Endothelial cell of umbilical vein (primary cell): Measurements from ENCODE around the gene ZNF385C. TPM values are rescaled to one million over a fixed set of nuclear protein-coding genes. Genes with fewer than 3 reads are reported as not detected.

Source experiments
- BruUV-seq: library from RNA; stranded (reverse); fragments of 400-500 nt; replicated peaks from 2 replicates; lab custom pipeline; 2021; lab: Mats Ljungman, UMichigan
- CTCF ChIA-PET: fragments of 300-600, 350-600 bp; sonication (Branson Sonifier 250); formaldehyde crosslinking; loops from one replicate; lab custom pipeline; 2021; ENCODE audit warnings: antibody characterized with exemption, inconsistent platforms; lab: Charles Lee
- POLR2A ChIA-PET: fragments of 300-600, 350-600 bp; sonication (Branson Sonifier 250); formaldehyde crosslinking; loops from one replicate; lab custom pipeline; 2021; ENCODE audit warnings: antibody characterized with exemption, inconsistent platforms; lab: Charles Lee
- DNase-seq: peaks from one replicate; pipeline ENCODE4 v3.0.0-alpha.2; 2011; ENCODE audit warnings: low read depth, low spot score
- FAIRE-seq: peaks from 2 replicates; lab custom pipeline; 2011; peaks lifted over from hg19 to GRCh38; lab: Jason Lieb, UNC
- H2AFZ ChIP-seq: 2 replicates; pipeline ENCODE4 v1.6.0; 2012; ENCODE audit warnings: low read depth, low read length, control low read depth, inconsistent platforms
- H3K27ac ChIP-seq: 2 replicates; pipeline ENCODE4 v1.5.1; 2011; ENCODE audit warnings: low read depth, mild to moderate bottlenecking, control low read depth, low read length, moderate library complexity; ENCODE audit not compliant: insufficient read depth
- H3K27me3 ChIP-seq, 2 experiments: 2 replicates each; pipeline versions ENCODE4 v1.6.0 to v1.6.1; 2011; ENCODE audit warnings: low read length in 2 of 2, mixed read lengths in 1 of 2; ENCODE audit not compliant: control insufficient read depth in 2 of 2, insufficient read depth in 2 of 2
- H3K36me3 ChIP-seq, 2 experiments: 2 replicates in 1 of 2; 3 replicates in 1 of 2; pipeline ENCODE4 v1.5.1; 2011; ENCODE audit warnings: low read length in 2 of 2, mild to moderate bottlenecking in 1 of 2, moderate library complexity in 1 of 2; ENCODE audit not compliant: control insufficient read depth in 2 of 2, insufficient read depth in 2 of 2; ENCODE audit errors: extremely low read depth in 1 of 2
- H3K4me1 ChIP-seq: 3 replicates; pipeline ENCODE4 v1.5.1; 2011; ENCODE audit warnings: mild to moderate bottlenecking, low read length; ENCODE audit not compliant: control insufficient read depth, insufficient read depth; ENCODE audit errors: extremely low read depth
- H3K4me2 ChIP-seq: 2 replicates; pipeline ENCODE4 v1.6.1; 2011; ENCODE audit warnings: low read length, control low read depth, mixed read lengths; ENCODE audit not compliant: insufficient read depth
- H3K4me3 ChIP-seq, 3 experiments: fragments of 200-600 bp in 1 of 3; sonication (generic), shearing (Covaris generic) in 1 of 3; replicated peaks in 1 of 3; 2 replicates each; pipeline ENCODE4 v1.5.1; 2011 to 2016; ENCODE audit warnings: control low read depth in 3 of 3, low read length in 3 of 3, mild to moderate bottlenecking in 2 of 3, inconsistent platforms in 1 of 3, low read depth in 1 of 3, moderate library complexity in 1 of 3; ENCODE audit not compliant: insufficient read depth in 1 of 3
- H3K79me2 ChIP-seq: 2 replicates; pipeline ENCODE4 v1.6.0; 2012; ENCODE audit warnings: low read length, inconsistent platforms; ENCODE audit not compliant: control insufficient read depth, insufficient read depth
- H3K9ac ChIP-seq: replicated peaks from 2 replicates; pipeline ENCODE3; 2011; ENCODE audit warnings: low read length, control low read depth; ENCODE audit not compliant: insufficient read depth; ENCODE audit errors: extremely low read depth
- H3K9me1 ChIP-seq: replicated peaks from 3 replicates; pipeline ENCODE4 v1.6.0; 2011; ENCODE audit warnings: mild to moderate bottlenecking, low read length; ENCODE audit not compliant: control insufficient read depth, insufficient read depth; ENCODE audit errors: extremely low read depth
- H3K9me3 ChIP-seq: replicated peaks from 2 replicates; pipeline ENCODE4 v1.5.1; 2012; ENCODE audit warnings: low read length, inconsistent platforms; ENCODE audit not compliant: control insufficient read depth, insufficient read depth
- H4K20me1 ChIP-seq: replicated peaks from 2 replicates; pipeline ENCODE3; 2011; ENCODE audit warnings: mild to moderate bottlenecking, low read length; ENCODE audit not compliant: control insufficient read depth, insufficient read depth; ENCODE audit errors: extremely low read depth
- EZH2 ChIP-seq: IDR thresholded peaks from 2 replicates; pipeline ENCODE4 v1.6.1; 2012; ENCODE audit warnings: borderline replicate concordance, low read depth, mild to moderate bottlenecking, moderate library complexity, low read length, inconsistent platforms; ENCODE audit not compliant: severe bottlenecking
- FOS ChIP-seq: IDR thresholded peaks from 2 replicates; pipeline ENCODE4 v1.6.1; 2011; ENCODE audit warnings: mild to moderate bottlenecking, low read length, moderate library complexity, borderline replicate concordance; ENCODE audit not compliant: insufficient read depth
- GATA2 ChIP-seq: IDR thresholded peaks from 2 replicates; pipeline ENCODE4 v1.7.0; 2011; ENCODE audit warnings: low read depth, mild to moderate bottlenecking, moderate library complexity, mixed read lengths, low read length; ENCODE audit not compliant: insufficient read length, insufficient read depth
- JUN ChIP-seq: IDR thresholded peaks from 2 replicates; pipeline ENCODE4 v1.6.1; 2011; ENCODE audit warnings: borderline replicate concordance, low read depth; ENCODE audit not compliant: insufficient read length, insufficient read depth
- MYC ChIP-seq: IDR thresholded peaks from one replicate; pipeline ENCODE4 v1.6.1; 2011; ENCODE audit warnings: mild to moderate bottlenecking, low read depth, low read length
- POLR2A ChIP-seq: IDR thresholded peaks from 2 replicates; pipeline ENCODE4 v1.6.1; 2012; ENCODE audit warnings: low read depth, mild to moderate bottlenecking, control low read depth, low read length
- POLR2AphosphoS5 ChIP-seq: IDR thresholded peaks from 2 replicates; pipeline ENCODE4 v1.6.1; 2012; ENCODE audit warnings: low read depth, mild to moderate bottlenecking, control low read depth, low read length, moderate library complexity; ENCODE audit not compliant: insufficient read depth
- dilution Hi-C: fragments of 300-500 bp; cut with MboI; formaldehyde crosslinking; loops from one replicate; pipeline ENCODE4 v1.15.0; 2019; ENCODE audit warnings: low sequenced_read_pairs; ENCODE audit not compliant: extremely low pct_ligation_motif_present
- intact Hi-C: fragments of 100-400 bp; cut with micrococcal nuclease; formaldehyde crosslinking; loops from one replicate; pipeline ENCODE4 v1.10.0; 2022
- polyA plus RNA-seq, 4 experiments: library from polyadenylated mRNA; depleted of rRNA in 3 of 4; stranded (reverse) in 3 of 4; unstranded in 1 of 4; fragments of >200 nt; gene quantifications; 2 replicates each; pipeline versions ENCODE4 v1.2.1 to v1.2.3, GENCODE V29; 2011 to 2012; ENCODE audit warnings: missing spikeins in 1 of 4
- total RNA-seq: library from RNA; stranded (reverse); gene quantifications from 2 replicates; pipeline ENCODE4 v1.2.3, GENCODE V29; 2021
- TF ChIP-seq, protein P1 (sequence below): IDR thresholded peaks from 2 replicates; pipeline ENCODE4 v1.6.1; 2011; ENCODE audit not compliant: insufficient read depth, insufficient read length
- TF ChIP-seq, protein P2 (sequence below), 2 donors: IDR thresholded peaks; 1 replicate in 1 of 2; 2 replicates in 1 of 2; pipeline ENCODE4 v1.5.1; 2011; ENCODE audit warnings: low read length in 2 of 2, mild to moderate bottlenecking in 2 of 2, moderate library complexity in 2 of 2, control low read depth in 1 of 2, inconsistent platforms in 1 of 2, low read depth in 1 of 2; ENCODE audit not compliant: insufficient read depth in 1 of 2; ENCODE audit errors: extremely low read depth in 1 of 2

The ZNF385C gene
- total and polyA plus RNA-seq, 2 donors (not counting 3 experiments of a cell fraction or from before 2014, with no cell fraction given) = 0.07 TPM; not detected in 1

GRCh38 chr17:42130310-42130936, 32.1 kb upstream of the ZNF385C start:
- H3K4me3 ChIP-seq = no peak overlapping the region
- FAIRE-seq = peak; percentile 21
- H3K27me3 ChIP-seq = no peaks in the 10 kb centered on the region
- H3K9ac ChIP-seq = no peak overlapping the region
- no peak for TF ChIP-seq MYC
- TF ChIP-seq EZH2 = no peak
- no peak for TF ChIP-seq JUN
- no peak for TF ChIP-seq POLR2AphosphoS5
- no peak for TF ChIP-seq GATA2
- TF ChIP-seq, protein P1, sequence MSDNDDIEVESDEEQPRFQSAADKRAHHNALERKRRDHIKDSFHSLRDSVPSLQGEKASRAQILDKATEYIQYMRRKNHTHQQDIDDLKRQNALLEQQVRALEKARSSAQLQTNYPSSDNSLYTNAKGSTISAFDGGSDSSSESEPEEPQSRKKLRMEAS = no peak
- no peak for TF ChIP-seq FOS
- TF ChIP-seq POLR2A = no peak
- TF ChIP-seq, protein P2, sequence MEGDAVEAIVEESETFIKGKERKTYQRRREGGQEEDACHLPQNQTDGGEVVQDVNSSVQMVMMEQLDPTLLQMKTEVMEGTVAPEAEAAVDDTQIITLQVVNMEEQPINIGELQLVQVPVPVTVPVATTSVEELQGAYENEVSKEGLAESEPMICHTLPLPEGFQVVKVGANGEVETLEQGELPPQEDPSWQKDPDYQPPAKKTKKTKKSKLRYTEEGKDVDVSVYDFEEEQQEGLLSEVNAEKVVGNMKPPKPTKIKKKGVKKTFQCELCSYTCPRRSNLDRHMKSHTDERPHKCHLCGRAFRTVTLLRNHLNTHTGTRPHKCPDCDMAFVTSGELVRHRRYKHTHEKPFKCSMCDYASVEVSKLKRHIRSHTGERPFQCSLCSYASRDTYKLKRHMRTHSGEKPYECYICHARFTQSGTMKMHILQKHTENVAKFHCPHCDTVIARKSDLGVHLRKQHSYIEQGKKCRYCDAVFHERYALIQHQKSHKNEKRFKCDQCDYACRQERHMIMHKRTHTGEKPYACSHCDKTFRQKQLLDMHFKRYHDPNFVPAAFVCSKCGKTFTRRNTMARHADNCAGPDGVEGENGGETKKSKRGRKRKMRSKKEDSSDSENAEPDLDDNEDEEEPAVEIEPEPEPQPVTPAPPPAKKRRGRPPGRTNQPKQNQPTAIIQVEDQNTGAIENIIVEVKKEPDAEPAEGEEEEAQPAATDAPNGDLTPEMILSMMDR (IDR thresholded peaks at IDR 0.05; ENCODE audit: extremely low read depth in 1 of 2, insufficient read depth in 1 of 2, low read depth in 1 of 2, low read length in 2 of 2) = no peak
- H2AFZ ChIP-seq = no peak overlapping the region
- intact Hi-C loops = loop anchor here (10.0 kb wide), 2 partner anchors 144 to 394 kb away; partner anchors contain the start of gene STAT5B
- H3K4me2 ChIP-seq = no peak overlapping the region
- H3K4me1 ChIP-seq = peaks cover 64% of the 10 kb centered on the region
- no peaks in the 10 kb centered on the region for H3K9me3 ChIP-seq
- H4K20me1 ChIP-seq = no peaks in the 10 kb centered on the region
- DNase-seq = no peak
- no peaks in the 10 kb centered on the region for H3K9me1 ChIP-seq
- BruUV-seq = no TSS peak
- H3K79me2 ChIP-seq = peaks cover 58% of the 10 kb centered on the region
- H3K36me3 ChIP-seq = peaks cover 24 to 37% of the 10 kb centered on the region in 2 experiments
- CTCF ChIA-PET = interaction anchor here (1.2 to 1.5 kb wide), 2 partner anchors 32 to 50 kb away, joined by 4 to 5 read pairs; partner anchors contain the start of gene KCNH4
- dilution Hi-C loops = no loop called here
- H3K27ac ChIP-seq = no peak overlapping the region
- POLR2A ChIA-PET = no interaction called here
